Left renal cortex interstitium (tissue), 4 donors: ENCODE data around the gene ZNF665. TPM values are rescaled to one million over a fixed set of nuclear protein-coding genes. Genes with fewer than 3 reads are reported as not detected.
"Not testable (repeated sequence)": the region's sequence is repeated elsewhere in the genome, so short reads cannot be mapped to it uniquely, and the experiment has no call there.

Source experiments
- DNase-seq, 4 donors: peaks; one replicate each; pipeline ENCODE4 v3.0.0-alpha.2; 2013; ENCODE audit warnings: low read depth in 4 of 4, low spot score in 2 of 4, missing footprints in 1 of 4
- polyA plus RNA-seq, 4 donors: library from polyadenylated mRNA; unstranded; fragments of 120-200 nt; gene quantifications; one replicate each; pipeline ENCODE4 v1.2.1, GENCODE V29; 2013; ENCODE audit not compliant: insufficient read length in 4 of 4

ZNF665 gene
- polyA plus RNA-seq = 10 to 100 TPM in 1 of 4 donors, 1 to 10 TPM in 3; 6.3 to 12.9 (median 9.1) TPM

DNA sequence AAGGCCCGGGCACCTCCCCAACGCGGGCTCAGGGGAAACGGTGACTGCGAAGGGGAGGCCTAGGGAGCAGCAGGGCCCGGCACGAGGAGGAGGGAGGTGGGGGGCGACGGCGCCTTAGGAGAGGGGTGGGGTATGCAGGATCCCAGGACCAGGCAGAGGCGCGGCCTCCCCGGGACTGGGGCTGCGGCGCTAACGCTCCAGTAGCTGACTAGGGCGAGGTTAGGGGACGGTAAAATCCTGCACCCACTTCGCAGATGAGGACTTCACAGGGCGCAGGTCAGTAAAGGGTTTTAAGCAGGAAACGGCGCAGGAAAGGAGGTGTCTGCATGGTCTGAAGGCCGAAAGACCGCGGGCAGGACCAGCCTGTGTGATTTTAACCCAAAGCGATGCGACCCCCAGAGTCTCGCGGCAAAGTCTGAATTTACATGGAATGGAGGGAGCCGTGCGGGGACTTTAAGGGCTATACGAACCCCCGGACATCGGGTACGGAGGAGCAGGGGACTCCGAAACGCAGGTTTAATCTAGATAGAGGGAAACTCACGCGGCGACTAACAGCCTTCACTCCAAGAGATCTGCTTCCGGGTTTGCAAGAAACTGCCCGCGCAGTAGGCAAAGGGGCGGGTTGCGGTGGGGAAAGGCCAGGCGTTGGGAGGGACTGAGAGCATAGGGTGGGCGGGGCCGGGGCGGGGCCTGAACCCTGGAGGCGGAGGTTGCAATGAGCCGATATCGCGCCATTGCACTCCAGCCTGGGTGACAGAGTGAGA, at the start of gene ZNF665:
ZNF665 (minus strand) TSS at position 588 of the 764 bp plus-strand sequence. CDS start 10,460 bp downstream, outside the sequence.
- peak in 3 of 4 donors; percentile 64 to 80 (median 73) for DNase-seq

GRCh38 chr19:53237114-53237777, 44.1 kb upstream of the ZNF665 start:
- DNase-seq = no peak

DNA sequence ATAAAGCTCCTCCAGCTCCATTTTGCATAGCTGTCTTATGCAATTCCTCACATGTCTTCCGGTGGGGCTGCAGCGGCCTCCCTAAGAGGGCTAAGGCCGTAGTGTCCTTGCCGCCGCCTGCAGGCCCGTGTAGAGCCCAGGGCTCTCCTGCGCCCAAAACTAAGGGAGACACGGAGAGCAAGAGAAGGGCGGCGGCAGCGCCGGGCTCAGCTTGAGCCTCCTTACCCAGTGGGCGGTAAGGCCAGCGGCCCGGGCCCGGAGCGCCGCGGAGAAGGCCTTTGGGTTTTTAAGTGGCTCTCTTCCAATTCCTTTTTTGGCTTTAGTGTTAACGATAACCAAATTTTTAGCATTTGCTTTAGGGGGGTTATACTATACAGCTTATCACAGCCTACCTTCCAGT, 31.4 kb upstream of the ZNF665 start:
- no peak for DNase-seq

DNA sequence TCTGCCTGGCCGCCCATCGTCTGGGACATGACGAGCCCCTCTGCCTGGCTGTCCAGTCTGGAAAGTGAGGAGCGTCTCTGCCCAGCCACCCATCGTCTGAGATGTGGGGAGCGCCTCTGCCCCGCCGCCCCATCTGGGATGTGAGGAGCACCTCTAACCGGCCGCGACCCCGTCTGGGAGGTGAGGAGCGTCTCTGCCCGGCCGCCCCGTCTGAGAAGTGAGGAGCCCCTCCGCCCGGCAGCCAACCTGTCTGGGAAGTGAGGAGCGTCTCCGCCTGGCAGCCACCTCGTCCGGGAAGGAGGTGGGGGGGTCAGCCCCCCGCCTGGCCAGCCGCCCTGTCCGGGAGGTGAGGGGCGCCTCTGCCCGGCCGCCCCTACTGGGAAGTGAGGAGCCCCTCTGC, 29.6 kb upstream of the ZNF665 start:
- not testable (repeated sequence) for DNase-seq

- DNase-seq = no peak
These were observed 19.7 kb upstream of the ZNF665 start for GRCh38 chr19:53212703-53213320.

GRCh38 chr19:53211554-53211953, 18.4 kb upstream of the ZNF665 start:
- not testable (repeated sequence) for DNase-seq

DNA sequence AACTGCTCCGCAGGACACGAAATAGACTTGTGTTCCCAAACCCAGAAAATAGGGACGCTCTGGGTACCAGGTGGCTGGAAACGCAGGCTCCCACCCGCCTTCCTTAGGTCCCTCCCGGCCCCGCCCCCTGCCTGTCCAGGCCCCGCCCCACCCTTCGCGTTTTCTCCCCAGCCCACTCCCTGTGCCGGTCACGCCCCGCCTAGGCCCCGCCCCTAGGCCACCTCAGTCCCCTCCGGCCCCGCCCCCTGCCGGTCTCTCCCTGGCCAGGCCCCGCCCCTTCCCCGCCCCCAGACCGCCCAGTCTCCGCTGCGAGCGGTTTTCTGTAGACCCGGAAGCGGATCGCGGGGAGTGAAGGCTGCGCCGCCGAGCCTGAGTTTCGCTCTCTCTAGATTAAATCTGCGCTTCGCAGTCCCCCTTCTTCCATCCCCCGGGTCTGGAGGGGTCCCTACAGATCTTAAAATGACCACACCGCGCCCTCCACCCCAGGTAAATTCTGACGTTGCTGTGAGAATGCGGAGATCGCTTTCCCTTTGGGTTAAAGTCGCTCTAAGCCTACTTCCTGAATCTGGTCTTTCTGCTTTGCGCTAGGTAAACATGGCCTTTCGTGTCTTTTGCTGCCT, 3.7 kb upstream of the ZNF665 start:
- peak; percentile 77 to 89 (median 82) for DNase-seq

- peak in 3 of 4 donors; percentile 67 to 83 (median 72) for DNase-seq
These were observed 2.2 kb upstream of the ZNF665 start for GRCh38 chr19:53195265-53195903.

GRCh38 chr19:53193535-53194222, 521 bp upstream of the ZNF665 start:
- DNase-seq = no peak

GRCh38 chr19:53190253-53190652, 2.9 kb downstream of the ZNF665 start:
- no peak for DNase-seq

DNA sequence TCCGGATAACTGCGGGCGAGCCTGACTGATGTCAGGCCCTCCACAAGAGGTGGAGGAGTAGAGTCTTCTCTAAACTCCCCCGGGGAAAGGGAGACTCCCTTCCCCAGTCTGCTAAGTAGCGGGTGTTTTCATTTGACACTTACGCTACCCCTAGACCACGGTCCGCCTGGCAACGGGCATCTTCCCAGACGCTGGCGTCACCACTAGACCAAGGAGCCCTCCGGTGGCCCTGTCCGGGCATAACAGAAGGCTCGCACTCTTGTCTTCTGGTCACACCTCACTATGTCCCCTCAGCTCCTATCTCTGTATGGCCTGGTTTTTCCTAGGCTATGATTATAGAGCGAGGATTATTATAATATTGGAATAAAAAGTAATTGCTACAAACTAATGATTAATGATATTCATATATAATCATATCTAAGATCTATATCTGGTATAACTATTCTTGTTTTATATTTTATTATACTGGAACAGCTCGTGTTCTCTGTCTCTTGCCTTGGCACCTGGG, 3.4 kb downstream of the ZNF665 start:
- DNase-seq = not testable (repeated sequence)

GRCh38 chr19:53185155-53185882, 7.8 kb downstream of the ZNF665 start:
- not testable (repeated sequence) for DNase-seq

DNA sequence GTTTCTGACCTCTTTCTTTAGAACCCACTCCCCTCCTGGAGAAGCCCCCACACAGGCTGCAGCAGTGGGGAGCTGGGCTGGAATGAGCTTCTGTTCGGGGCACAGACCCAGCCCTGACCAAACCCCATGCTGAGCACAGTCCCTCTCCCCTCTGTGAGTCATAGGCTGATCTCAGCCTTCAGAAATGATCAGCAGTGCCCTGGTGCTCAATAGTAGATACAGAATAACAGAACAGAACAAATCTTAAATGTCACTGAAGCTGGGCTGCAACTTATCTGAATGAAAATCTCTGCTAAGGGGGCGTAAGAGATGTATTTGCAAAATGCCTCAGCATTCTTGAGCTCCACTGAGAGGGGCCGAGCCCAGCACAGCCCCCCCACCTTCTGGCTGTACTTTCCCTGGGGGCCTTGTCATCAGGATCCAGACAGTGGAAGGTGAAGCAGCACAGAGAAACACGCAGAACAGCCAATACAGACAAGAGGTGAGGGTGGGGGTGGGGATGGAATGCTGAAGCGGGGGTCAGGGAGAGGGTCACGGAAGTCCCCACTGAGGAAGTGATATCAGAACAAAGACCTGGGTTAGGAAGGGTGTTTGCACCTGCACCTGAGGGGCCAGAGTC, 9.9 kb downstream of the ZNF665 start:
- no peak for DNase-seq

- DNase-seq = no peak
These were observed 11.0 kb downstream of the ZNF665 start for GRCh38 chr19:53182202-53182601.

- no peak for DNase-seq
These were observed 15.2 kb downstream of the ZNF665 start for GRCh38 chr19:53177986-53178385.

GRCh38 chr19:53172889-53173288, 20.3 kb downstream of the ZNF665 start:
- no peak for DNase-seq

- DNase-seq = no peak
These were observed 27.5 kb downstream of the ZNF665 start for GRCh38 chr19:53165691-53166091.

DNA sequence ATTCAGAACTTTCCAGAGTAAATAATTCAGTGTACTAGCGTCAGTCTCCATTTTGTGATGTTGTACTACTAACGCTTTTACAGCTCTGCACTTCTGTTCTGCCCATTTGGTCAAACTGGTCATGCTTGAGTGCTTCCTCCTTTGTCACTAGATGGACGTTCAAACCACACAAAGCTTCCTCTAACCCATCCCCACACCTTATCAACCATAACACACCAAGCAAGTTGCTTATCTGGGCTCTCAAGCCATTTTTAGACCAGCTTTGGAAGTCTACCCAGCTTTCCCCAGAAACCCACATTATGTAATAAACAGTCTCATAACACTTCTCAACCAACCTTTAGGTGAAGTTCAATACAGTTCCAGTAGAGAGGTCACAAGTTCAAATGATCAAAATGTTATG, 32.0 kb downstream of the ZNF665 start:
- DNase-seq = no peak

DNA sequence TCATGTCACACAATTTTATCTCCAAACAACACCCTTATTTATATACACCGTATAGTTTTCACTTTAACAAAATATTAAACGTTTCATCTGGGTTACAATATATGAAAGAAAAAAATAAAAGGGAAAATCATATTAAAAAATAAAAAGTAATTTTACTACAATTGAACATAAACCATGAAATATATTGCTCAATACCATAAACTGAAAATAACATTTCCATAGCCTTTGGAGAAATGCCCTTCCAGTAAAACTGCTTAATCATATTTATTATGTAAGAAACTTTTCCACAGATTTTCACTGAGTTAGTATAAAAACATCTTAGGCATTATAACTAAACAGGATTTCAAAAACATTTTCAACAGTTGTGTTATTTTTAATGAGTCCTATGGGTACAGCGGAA, 32.8 kb downstream of the ZNF665 start:
- no peak for DNase-seq
